Femur (tissue), 1 donor: ENCODE results near the gene TMEM150B.
A peak's percentile ranks its signal among the peaks of the same experiment; 100 is the strongest.
"Not testable (repeated sequence)": the region's sequence is repeated elsewhere in the genome, so short reads cannot be mapped to it uniquely, and the experiment has no call there.

Experiments used
- DNase-seq: peaks from one replicate; pipeline ENCODE4 v3.0.0-alpha.2; 2017

Gene TMEM150B

DNA sequence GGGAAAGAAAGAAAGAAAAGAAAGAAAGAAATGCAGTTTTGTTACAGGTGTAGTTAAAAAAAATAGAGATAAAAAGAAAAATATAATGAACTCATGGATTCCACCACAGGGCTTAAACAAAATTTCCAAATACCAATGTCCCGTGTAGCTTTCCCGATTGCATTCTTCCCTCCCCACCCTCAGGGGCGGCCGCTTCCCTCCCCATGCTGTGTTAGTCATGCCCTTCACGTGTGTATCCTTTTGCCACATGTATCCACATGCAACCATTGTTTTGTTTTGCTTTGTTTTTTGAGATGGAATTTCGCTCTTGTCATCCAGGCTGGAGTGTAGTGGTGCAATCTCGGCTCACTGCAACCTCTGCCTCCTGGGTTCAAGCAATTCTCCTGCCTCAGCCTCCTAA, 11.0 kb upstream of the TMEM150B start:
- DNase-seq: no peak

DNA sequence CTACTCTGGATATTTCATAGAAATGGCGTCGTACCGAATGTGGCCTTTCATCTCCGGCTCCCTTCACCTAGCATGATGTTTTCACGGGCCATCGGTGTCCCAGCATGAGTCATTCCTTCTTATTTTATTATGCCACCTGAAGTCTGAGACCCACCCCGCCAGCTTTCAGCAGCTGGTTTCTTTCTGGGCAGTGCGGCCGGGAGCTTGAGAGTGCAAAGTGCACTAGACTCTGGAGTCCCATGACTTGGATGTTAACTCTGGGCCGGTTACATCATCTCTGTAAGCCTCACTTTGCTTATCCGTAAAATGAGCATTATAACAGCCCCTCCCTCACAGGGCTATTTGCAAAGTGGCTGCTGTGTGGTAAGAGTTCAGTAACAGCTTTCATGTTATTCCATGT, 8.7 kb upstream of the TMEM150B start:
- DNase-seq: no peak

- DNase-seq: not testable (repeated sequence)
These were observed 4.7 kb upstream of the TMEM150B start for GRCh38 chr19:55329791-55330190.

DNA sequence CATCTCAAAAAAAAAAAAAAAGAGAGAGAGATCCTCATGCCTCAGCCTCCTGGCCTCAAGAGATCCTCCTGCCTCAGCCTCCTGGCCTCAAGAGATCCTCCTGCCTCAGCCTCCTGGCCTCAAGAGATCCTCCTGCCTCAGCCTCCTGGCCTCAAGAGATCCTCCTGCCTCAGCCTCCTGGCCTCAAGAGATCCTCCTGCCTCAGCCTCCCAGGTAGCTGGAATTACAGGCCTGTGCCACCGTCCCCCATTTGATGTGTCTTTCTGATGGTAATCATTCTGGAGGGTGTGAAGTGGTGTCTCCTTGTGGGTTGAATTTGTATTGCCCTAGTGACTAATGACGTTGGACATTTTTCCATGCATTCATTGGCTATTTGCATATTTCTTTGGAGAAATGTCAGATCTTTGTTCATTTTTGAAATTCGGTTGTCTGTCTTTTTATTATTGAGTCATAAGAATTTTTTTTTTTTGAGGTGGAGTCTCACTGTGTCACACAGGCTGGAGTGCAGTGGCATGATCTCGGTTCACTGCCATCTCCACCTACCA, 3.7 kb upstream of the TMEM150B start:
- DNase-seq: not testable (repeated sequence)

GRCh38 chr19:55324662-55325061, 479 bp downstream of the TMEM150B start:
- no peak for DNase-seq

GRCh38 chr19:55322204-55322885, 2.8 kb downstream of the TMEM150B start:
- DNase-seq: peak; percentile 18

- DNase-seq: no peak
These were observed 3.5 kb downstream of the TMEM150B start for GRCh38 chr19:55321466-55322137.

DNA sequence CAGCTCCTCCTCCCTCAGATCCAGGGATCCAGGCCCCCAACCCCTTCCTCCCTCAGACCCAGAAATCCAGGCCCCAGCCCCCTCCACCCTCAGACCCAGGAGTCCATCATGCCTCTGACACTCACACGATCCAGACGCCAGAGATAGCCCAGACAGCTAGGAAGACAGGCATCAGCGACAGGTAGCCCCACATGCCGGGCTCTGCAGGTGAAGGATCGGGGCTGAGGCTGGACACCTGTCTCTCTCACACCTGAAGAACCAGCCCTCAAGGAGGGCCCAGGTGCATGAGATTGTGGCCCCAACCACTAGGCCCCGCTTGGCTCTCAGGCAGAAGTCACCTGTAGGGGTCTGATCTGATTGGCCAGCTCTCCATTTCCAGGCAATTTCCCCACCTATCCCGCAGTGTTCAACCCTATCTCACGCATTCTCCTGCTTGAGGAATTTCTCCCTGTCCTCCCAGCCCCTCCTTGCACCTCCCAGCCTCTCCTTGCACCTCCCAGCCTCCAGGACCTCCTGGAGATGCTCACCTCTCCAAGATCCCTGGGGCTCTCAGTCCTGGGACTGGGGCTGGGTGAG, 4.2 kb downstream of the TMEM150B start:
- DNase-seq: no peak

GRCh38 chr19:55319785-55320184, 5.4 kb downstream of the TMEM150B start:
- DNase-seq: peak; percentile 61

DNA sequence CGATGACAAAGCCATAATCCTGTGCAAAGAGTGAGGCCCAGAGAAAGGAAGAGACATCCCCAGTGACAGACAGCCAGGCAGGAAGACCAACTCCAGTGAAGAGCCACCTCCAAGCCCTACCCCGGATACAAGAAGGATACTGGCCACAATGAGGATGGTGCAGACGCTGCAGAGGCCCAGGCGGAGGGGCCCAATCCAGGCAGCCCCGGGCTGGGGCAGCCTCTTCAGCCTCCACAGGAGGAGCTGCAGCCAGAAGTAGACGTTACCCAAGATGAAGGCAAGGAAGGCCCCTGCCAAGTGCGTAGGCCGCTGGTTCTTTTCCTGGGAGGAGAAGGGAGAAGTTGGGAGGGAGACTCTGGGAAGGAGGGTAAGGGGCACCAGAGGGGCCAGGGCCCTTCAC, 8.5 kb downstream of the TMEM150B start:
- DNase-seq: no peak

DNA sequence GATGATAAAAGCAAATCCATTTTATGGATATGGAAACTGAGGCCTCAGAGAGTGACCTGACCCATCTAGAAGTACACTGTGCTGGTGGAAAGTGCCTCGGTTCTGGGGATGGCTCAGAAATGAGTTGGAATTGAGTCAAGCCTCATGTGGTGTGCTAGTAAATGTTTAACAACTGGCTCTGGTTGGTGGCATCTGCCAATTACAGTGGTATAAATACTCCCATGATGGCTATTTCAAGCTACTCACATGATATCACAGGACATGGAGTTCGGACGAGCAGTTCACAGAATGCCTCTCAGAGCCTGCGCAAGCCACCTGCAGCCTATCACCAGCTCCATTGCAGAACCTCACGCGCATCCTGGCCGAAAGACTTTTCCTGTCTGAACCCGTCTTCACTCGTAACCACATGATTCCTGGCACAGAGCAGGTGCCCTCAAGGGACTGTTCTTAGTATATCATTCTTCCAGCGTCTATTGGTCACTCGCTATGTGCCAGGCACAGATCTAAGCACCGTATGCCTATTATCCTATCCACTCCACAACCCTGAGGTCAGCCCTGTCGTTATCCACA, 9.1 kb downstream of the TMEM150B start:
- no peak for DNase-seq

DNA sequence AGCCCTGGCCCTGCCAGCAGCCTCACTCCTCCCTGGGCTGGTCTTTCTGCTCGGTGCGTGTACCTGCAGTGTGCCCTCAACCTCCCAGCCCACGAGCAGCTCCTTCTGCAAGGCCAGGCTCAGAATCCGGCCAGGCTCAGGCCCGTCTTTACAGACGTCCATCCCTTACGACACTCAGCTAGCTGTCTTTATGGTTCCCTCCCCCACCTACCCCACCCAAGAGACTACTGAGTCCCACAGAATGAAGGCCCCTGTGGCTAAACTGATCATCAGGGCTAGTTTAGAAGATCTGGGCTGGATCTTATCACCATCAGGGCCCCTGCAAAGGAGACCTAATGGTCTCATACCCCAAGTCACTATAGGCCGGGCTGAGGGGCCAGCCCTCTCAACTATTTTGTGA, 10.7 kb downstream of the TMEM150B start:
- no peak for DNase-seq

GRCh38 chr19:55312621-55313512, 12.3 kb downstream of the TMEM150B start:
- DNase-seq: no peak

- no peak for DNase-seq
These were observed 13.3 kb downstream of the TMEM150B start for GRCh38 chr19:55311797-55312196.

DNA sequence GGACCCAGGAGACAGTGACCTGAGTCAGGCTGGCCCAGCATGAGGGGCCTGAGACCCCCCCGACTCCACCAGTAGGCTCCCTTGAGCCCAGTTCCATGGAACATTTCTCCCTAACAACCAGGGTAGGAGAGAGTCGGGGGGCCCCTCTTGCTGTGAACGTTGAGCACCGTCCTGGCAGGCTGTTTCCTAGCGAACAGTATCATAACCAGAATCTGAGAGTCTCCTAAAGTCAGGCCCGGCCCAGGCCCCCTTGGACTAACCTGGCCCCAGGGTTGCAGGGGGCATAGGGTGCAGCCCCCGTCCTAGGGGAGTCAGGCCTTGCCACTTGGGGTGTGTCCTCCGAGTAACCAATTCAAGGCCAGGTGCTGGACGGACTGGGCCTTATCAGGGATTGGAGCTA, 13.7 kb downstream of the TMEM150B start:
- DNase-seq: no peak

- no peak for DNase-seq
These were observed 14.6 kb downstream of the TMEM150B start for GRCh38 chr19:55310498-55310897.

- DNase-seq: no peak
These were observed 15.7 kb downstream of the TMEM150B start for GRCh38 chr19:55309448-55309847.

DNA sequence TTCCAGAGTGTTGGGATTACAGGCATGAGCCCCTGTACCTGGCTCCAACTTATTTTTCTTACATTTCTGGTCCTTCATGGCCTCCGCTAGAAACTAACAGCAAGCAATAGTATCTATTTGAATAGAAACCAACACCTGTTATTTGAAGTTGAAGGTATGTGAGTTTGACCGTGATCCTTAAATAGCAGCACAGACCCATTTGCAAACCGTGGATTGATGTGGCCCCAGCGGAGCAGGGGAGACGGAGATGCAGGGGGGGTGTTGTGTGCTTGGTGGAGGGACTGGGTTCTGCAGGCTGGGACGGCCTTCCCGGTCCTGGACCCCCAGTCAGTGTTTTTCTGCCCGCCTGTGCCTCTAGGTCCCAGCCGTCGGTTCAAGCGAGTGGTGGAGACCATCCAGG, 16.9 kb downstream of the TMEM150B start:
- DNase-seq: no peak

DNA sequence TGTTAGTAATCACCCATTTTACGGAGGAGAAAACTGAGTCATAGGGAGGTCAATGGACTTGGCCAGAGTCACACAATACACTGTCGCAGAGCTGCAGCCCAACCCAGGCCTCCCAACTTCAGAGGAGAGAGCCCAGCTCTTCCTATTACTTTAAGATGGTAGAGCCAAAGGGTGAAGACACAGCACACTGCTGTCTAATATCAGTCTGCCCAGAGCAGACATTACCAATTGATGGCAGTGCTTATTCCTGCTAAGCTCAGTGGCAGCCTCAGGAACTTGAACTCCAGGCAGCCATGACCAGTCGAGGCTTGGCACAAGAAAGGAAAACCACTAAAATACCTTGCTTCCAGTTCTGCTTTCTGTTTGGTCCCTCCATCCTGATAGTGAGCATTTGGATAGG, 18.4 kb downstream of the TMEM150B start:
- DNase-seq: no peak

DNA sequence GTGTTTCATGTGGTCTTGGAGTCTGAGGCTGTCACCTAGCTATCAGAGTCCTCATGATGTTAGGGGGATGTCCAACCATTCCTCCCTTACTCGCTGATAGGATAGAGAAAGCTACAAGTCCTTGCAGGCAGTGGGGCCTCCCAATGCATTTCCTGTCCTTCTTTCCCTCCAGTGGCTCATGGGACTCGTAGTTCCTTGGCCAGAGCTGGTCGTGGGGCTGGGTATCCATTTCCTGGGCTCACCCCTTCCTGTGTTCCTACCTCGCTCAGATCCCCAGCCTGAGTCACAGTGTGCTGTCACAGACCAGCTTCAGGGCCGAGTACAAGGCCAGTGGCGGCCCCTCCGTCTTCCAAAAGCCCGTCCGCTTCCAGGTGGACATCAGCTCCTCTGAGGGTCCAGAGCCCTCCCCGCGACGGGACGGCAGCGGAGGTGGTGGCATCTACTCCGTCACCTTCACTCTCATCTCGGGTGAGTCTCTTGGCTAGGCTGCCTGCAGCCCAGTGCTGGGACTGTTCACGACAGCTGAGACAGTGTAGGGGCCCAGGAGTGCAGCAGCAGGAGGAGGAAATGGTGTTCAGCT, 19.1 kb downstream of the TMEM150B start:
- no peak for DNase-seq

DNA sequence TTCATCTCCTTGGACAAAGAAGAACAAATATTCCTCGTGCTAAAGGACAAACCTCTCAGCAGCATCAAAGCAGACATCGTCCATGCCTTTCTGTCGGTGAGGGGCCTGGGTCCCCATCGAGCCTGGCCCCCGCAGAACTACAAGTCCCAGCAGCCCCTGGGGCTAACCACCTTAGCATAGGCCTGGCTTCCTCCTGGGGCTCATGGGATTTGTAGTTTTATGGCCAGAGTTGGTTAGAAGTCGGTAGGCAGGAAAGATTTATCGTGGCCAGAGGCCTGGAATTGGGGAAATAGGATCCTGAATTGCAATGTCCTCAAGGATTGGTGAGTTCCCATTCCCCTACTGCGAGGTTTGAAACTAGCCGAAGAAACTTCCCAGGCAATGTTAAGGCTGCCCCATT, 19.6 kb downstream of the TMEM150B start:
- DNase-seq: peak; percentile 51

GRCh38 chr19:55304980-55305379, 20.2 kb downstream of the TMEM150B start:
- DNase-seq: no peak
